GM18870 (cell line): ENCODE data around the gene EZH1.

ENCODE experiments used
- ATAC-seq: cut with Tn5 transposase; IDR thresholded peaks from one replicate; pipeline ENCODE4 v1.9.1; 2021; ENCODE audit warnings: moderate library complexity; ENCODE audit not compliant: unreplicated experiment

EZH1 gene

GRCh38 chr17:42684929-42685556 lies 59.8 kb downstream of the EZH1 start:
- no peak for ATAC-seq

GRCh38 chr17:42683407-42684034 lies 61.3 kb downstream of the EZH1 start:
- ATAC-seq: no peak

GRCh38 chr17:42682722-42683403 lies 62.0 kb downstream of the EZH1 start:
- no peak for ATAC-seq

- ATAC-seq: no peak
Observed at GRCh38 chr17:42681976-42682721, 62.7 kb downstream of the EZH1 start, which contains the start of gene CNTNAP1. Gene CNTNAP1, plus strand, starts transcription at chr17:42682531. Its CDS starts 299 bp downstream, at chr17:42682830.

GRCh38 chr17:42680331-42680808 lies 64.5 kb downstream of the EZH1 start:
- ATAC-seq: no peak

GRCh38 chr17:42679492-42680330 lies 65.1 kb downstream of the EZH1 start:
- ATAC-seq: no peak

- no peak for ATAC-seq
Observed at GRCh38 chr17:42678951-42679491, 65.8 kb downstream of the EZH1 start.

- ATAC-seq: no peak
Observed at GRCh38 chr17:42677921-42678781, 66.7 kb downstream of the EZH1 start.

GRCh38 chr17:42677012-42677857 lies 67.6 kb downstream of the EZH1 start:
- ATAC-seq: peak; percentile 52

GRCh38 chr17:42676424-42677011 lies 68.3 kb downstream of the EZH1 start, which contains the start of gene PLEKHH3:
Gene PLEKHH3, minus strand, starts transcription at chr17:42676994. Its CDS starts 431 bp downstream, at chr17:42676563.
- no peak for ATAC-seq

GRCh38 chr17:42675965-42676423 lies 68.8 kb downstream of the EZH1 start:
- ATAC-seq: no peak

- no peak for ATAC-seq
Observed at GRCh38 chr17:42675348-42675964, 69.4 kb downstream of the EZH1 start.

- no peak for ATAC-seq
Observed at GRCh38 chr17:42674755-42675347, 70.0 kb downstream of the EZH1 start.

- no peak for ATAC-seq
Observed at GRCh38 chr17:42673885-42674754, 70.7 kb downstream of the EZH1 start.

GRCh38 chr17:42673266-42673884 lies 71.5 kb downstream of the EZH1 start:
- ATAC-seq: no peak
